HepG2 (cell line): ENCODE measurements around the gene CLMP. TPM values are rescaled to one million over a fixed set of nuclear protein-coding genes. Genes with fewer than 3 reads are reported as not detected.

Experiments used
- ATAC-seq: fragments of 200-7000 bp; cut with Tn5 transposase; 3 replicates; pipeline ENCODE4 v1.9.1; 2020; ENCODE audit warnings: mild to moderate bottlenecking, moderate library complexity
- BruUV-seq: library from RNA; stranded (reverse); fragments of 400-500 nt; replicated peaks from 2 replicates; lab custom pipeline; 2021; lab: Mats Ljungman, UMichigan
- CTCF ChIA-PET: fragments of 300-600 bp; formaldehyde crosslinking; extraction: SDS; loops from one replicate; lab custom pipeline; 2021; ENCODE audit warnings: low total read pairs, inconsistent platforms, low intra/inter-chr PET ratio; lab: Yijun Ruan, JAX
- POLR2A ChIA-PET: fragments of 350-600 bp; sonication (Branson Sonifier 250); formaldehyde crosslinking; loops from one replicate; lab custom pipeline; 2020; ENCODE audit warnings: antibody characterized with exemption, inconsistent platforms; lab: Yijun Ruan, JAX
- DNase-seq: peaks from one replicate; pipeline ENCODE4 v3.0.0-alpha.2; 2015; ENCODE audit warnings: low spot score
- FAIRE-seq: peaks from 3 replicates; lab custom pipeline; 2011; peaks lifted over from hg19 to GRCh38; lab: Jason Lieb, UNC
- H2AFZ ChIP-seq: one replicate; pipeline ENCODE4 v1.6.1; 2011; ENCODE audit warnings: low read length, inconsistent platforms
- H3K27ac ChIP-seq: fragments of 300-600 bp; 3 replicates; pipeline ENCODE4 v1.8.0; 2011; ENCODE audit warnings: mixed run types, mild to moderate bottlenecking, mixed read lengths, low read length, inconsistent platforms; ENCODE audit not compliant: insufficient read depth; ENCODE audit errors: extremely low read length
- H3K27me3 ChIP-seq, 2 experiments: fragments of 200-600 bp in 1 of 2; 2 replicates in 1 of 2; 3 replicates in 1 of 2; pipeline versions ENCODE4 v1.6.0 to v1.8.0; 2011; ENCODE audit warnings: low read length in 2 of 2, mild to moderate bottlenecking in 2 of 2, moderate library complexity in 2 of 2, inconsistent platforms in 1 of 2; ENCODE audit not compliant: insufficient read depth in 2 of 2, control insufficient read depth in 1 of 2
- H3K36me3 ChIP-seq, 2 experiments: fragments of 200-600 bp in 1 of 2; replicated peaks in 1 of 2; 2 replicates in 1 of 2; 3 replicates in 1 of 2; pipeline versions ENCODE4 v1.5.1 to v1.8.0; 2011; ENCODE audit warnings: low read length in 2 of 2, inconsistent platforms in 1 of 2; ENCODE audit not compliant: insufficient read depth in 2 of 2, control insufficient read depth in 1 of 2
- H3K4me1 ChIP-seq: 2 replicates; pipeline ENCODE4 v1.5.1; 2012; ENCODE audit warnings: low read length, inconsistent platforms; ENCODE audit not compliant: insufficient read depth
- H3K4me2 ChIP-seq: 2 replicates; pipeline ENCODE4 v1.6.0; 2011; ENCODE audit warnings: low read depth, low read length, inconsistent platforms
- H3K4me3 ChIP-seq, 3 experiments: fragments of 200-600 bp in 1 of 3; sonication (generic), shearing (Covaris generic) in 1 of 3; replicated peaks in 1 of 3; 2 replicates each; pipeline ENCODE4 v1.5.1; 2011 to 2016; ENCODE audit warnings: low read length in 3 of 3, inconsistent platforms in 2 of 3, low read depth in 2 of 3, mild to moderate bottlenecking in 2 of 3, control low read depth in 1 of 3, mixed read lengths in 1 of 3; ENCODE audit not compliant: insufficient read depth in 1 of 3
- H3K79me2 ChIP-seq: one replicate; pipeline ENCODE4 v1.6.1; 2011; ENCODE audit warnings: low read length, inconsistent platforms; ENCODE audit not compliant: insufficient read depth
- H3K9ac ChIP-seq: 2 replicates; pipeline ENCODE4 v1.6.0; 2011; ENCODE audit warnings: mild to moderate bottlenecking, low read depth, low read length, inconsistent platforms; ENCODE audit not compliant: insufficient read depth
- H3K9me3 ChIP-seq: 2 replicates; pipeline ENCODE4 v1.5.1; 2012; ENCODE audit warnings: mild to moderate bottlenecking, low read length
- H4K20me1 ChIP-seq: 2 replicates; pipeline ENCODE4 v1.6.0; 2011; ENCODE audit warnings: inconsistent platforms, mild to moderate bottlenecking, low read length, moderate library complexity; ENCODE audit not compliant: insufficient read depth
- MEIS1 ChIP-seq: sonication (generic); formaldehyde crosslinking; IDR thresholded peaks from 2 replicates; pipeline ENCODE4 v1.9.0; 2021; ENCODE audit warnings: mild to moderate bottlenecking, missing genetic modification reagents, moderate library complexity, borderline replicate concordance
- ZNF510 ChIP-seq: sonication (generic); formaldehyde crosslinking; IDR thresholded peaks from 2 replicates; pipeline ENCODE4 v1.4.0; 2020; ENCODE audit warnings: low read depth, mild to moderate bottlenecking, missing genetic modification reagents
- ZNF607 ChIP-seq: sonication (generic); formaldehyde crosslinking; IDR thresholded peaks from 2 replicates; pipeline ENCODE4 v1.5.1; 2020; ENCODE audit warnings: missing genetic modification reagents, mild to moderate bottlenecking, borderline replicate concordance
- WGBS: methylation state at CpG from one replicate; pipeline ENCODE4 v1.1.6; 2017; ENCODE audit warnings: low lambda C conversion rate; 5-methylcytosine and 5-hydroxymethylcytosine counted together
- in situ Hi-C: cut with HindIII; loops from 2 replicates; pipeline ENCODE4 v1.10.0; 2017; ENCODE audit warnings: low pct_unique_long_range_greater_than_20kb; ENCODE audit not compliant: extremely low pct_ligation_motif_present
- intact Hi-C: fragments of 100-400 bp; cut with micrococcal nuclease; formaldehyde crosslinking; loops from one replicate; pipeline ENCODE4 v1.10.0; 2022; ENCODE audit not compliant: unreplicated experiment
- polyA plus RNA-seq, 8 experiments: library from polyadenylated mRNA; depleted of rRNA in 3 of 8; stranded (reverse) in 7 of 8; unstranded in 1 of 8; fragments of >200 nt; fragmentation: Illumina TruSeq in 4 of 8; extraction: Trizol in 4 of 8; gene quantifications; 2 replicates each; pipeline versions ENCODE4 v1.2.1 to v1.2.3, GENCODE V29; 2011 to 2016; ENCODE audit warnings: low read depth in 4 of 8, missing spikeins in 1 of 8, mixed read lengths in 1 of 8; ENCODE audit not compliant: insufficient read depth in 1 of 8
- total RNA-seq, 5 experiments: library from RNA; depleted of rRNA; stranded (reverse); fragments of >200 nt; fragmentation: Illumina TruSeq; extraction: Trizol; gene quantifications; 2 replicates each; pipeline ENCODE4 v1.2.3, GENCODE V29; 2016; ENCODE audit warnings: low read depth in 1 of 5
- TF ChIP-seq, protein P1 (sequence below): sonication (generic); formaldehyde crosslinking; IDR thresholded peaks from 2 replicates; pipeline ENCODE4 v1.5.1; 2020; ENCODE audit warnings: missing genetic modification reagents, mild to moderate bottlenecking, borderline replicate concordance

The CLMP gene
- total and polyA plus RNA-seq, 2 of the 13 experiments (the other 11 are each of a cell fraction or from before 2014, with no cell fraction given) = not detected

DNA sequence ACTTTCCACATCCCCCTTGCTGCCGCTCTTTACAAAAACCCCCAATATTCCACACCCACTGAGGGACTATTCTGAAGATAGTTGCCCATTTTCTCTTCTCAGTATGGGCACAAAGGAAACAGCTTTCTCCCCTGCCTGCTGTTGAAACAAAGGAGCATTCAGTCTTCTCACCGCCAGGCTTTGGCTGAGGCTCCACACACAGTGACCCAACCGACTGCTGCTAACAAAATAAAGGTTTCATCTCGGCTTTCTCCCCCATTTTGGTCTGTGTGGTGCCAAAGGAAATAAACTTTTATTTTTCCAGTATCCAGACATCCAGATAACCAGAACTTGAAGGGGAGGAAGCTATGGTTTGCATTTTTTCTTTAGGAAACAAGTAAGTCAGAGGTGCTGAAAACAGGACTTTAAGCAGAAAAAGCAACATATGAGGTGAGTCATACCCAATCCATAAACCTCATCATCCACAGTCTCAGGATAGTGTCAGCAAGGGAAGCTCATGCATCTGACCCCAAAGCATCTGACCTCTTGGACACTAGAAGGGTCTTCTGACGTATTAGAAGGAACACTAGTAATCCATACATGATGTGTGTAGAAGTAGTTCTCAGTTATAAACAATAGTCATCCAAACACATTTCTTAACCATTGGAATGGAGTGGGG lies 6.4 kb downstream of the CLMP start:
- 19% methylated on average over 5 of the region's 5 CpGs for WGBS
- Histone ChIP-seq H4K20me1 (no peaks in the 10 kb centered on the region), H3K4me3 (no peak overlapping the region), H3K27ac (no peak overlapping the region), H3K36me3 (no peaks in the 10 kb centered on the region), H3K27me3 (peaks cover under 1 to 31% of the 10 kb centered on the region in 2 experiments; a peak in 3 of 5 replicates), H3K79me2 (no peaks in the 10 kb centered on the region), H2AFZ (no peak overlapping the region), H3K9ac (no peak overlapping the region), H3K4me1 (peaks cover 8% of the 10 kb centered on the region; the same call in 1 of the 2 replicates), H3K9me3 (no peaks in the 10 kb centered on the region), H3K4me2 (no peak overlapping the region)
- in situ Hi-C loops = no loop called here
- intact Hi-C loops = no loop called here
- no peak for TF ChIP-seq MEIS1 (CRISPR knock-in tag)
- TF ChIP-seq, protein P1, sequence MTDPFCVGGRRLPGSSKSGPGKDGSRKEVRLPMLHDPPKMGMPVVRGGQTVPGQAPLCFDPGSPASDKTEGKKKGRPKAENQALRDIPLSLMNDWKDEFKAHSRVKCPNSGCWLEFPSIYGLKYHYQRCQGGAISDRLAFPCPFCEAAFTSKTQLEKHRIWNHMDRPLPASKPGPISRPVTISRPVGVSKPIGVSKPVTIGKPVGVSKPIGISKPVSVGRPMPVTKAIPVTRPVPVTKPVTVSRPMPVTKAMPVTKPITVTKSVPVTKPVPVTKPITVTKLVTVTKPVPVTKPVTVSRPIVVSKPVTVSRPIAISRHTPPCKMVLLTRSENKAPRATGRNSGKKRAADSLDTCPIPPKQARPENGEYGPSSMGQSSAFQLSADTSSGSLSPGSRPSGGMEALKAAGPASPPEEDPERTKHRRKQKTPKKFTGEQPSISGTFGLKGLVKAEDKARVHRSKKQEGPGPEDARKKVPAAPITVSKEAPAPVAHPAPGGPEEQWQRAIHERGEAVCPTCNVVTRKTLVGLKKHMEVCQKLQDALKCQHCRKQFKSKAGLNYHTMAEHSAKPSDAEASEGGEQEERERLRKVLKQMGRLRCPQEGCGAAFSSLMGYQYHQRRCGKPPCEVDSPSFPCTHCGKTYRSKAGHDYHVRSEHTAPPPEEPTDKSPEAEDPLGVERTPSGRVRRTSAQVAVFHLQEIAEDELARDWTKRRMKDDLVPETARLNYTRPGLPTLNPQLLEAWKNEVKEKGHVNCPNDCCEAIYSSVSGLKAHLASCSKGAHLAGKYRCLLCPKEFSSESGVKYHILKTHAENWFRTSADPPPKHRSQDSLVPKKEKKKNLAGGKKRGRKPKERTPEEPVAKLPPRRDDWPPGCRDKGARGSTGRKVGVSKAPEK (CRISPR knock-in tag) = no peak
- TF ChIP-seq ZNF607 (CRISPR knock-in tag) = no peak
- TF ChIP-seq ZNF510 (CRISPR knock-in tag) = no peak
- ChIA-PET CTCF (no interaction called here), POLR2A (no interaction called here)
- no peak for DNase-seq
- ATAC-seq = no peak
- no TSS peak for BruUV-seq
- no peak for FAIRE-seq
